K562 (cell line): ENCODE results near the gene DNAJB12. TPM values are rescaled to one million over a fixed set of nuclear protein-coding genes. Genes with fewer than 3 reads are reported as not detected.

ENCODE experiments used
- ARNT ChIP-seq, 2 experiments: fragments of 450-650 bp; IDR thresholded peaks; 2 replicates each; pipeline ENCODE4 v1.6.1; 2016; ENCODE audit warnings: mild to moderate bottlenecking in 1 of 2
- CREB3 ChIP-seq: fragments of 450-650 bp; conservative IDR thresholded peaks from 2 replicates; pipeline ENCODE4 v1.6.1; 2016; ENCODE audit warnings: missing genetic modification characterization, low read depth, mild to moderate bottlenecking, missing compliant biosample characterization, moderate library complexity
- E2F4 ChIP-seq: sonication (generic); formaldehyde crosslinking; IDR thresholded peaks from 2 replicates; pipeline ENCODE4 v1.8.0; 2022; ENCODE audit warnings: mild to moderate bottlenecking, low read depth, missing genetic modification reagents
- EP300 ChIP-seq: IDR thresholded peaks from 2 replicates; pipeline ENCODE4 v1.6.1; 2012; ENCODE audit warnings: low read length, improper control_type of control experiment
- EZH2 ChIP-seq: IDR thresholded peaks from 2 replicates; pipeline ENCODE4 v1.6.1; 2012; ENCODE audit warnings: low read depth, mild to moderate bottlenecking, inconsistent platforms, low read length, borderline replicate concordance
- HNRNPH1 ChIP-seq: fragments of 200-400 bp; formaldehyde crosslinking; optimal IDR thresholded peaks from 2 replicates; pipeline ENCODE3; 2017; ENCODE audit warnings: low read depth, mild to moderate bottlenecking, low read length, moderate library complexity
- KDM2B ChIP-seq: fragments of 250-450 bp; sonication (Bioruptor Pico); IDR thresholded peaks from 2 replicates; pipeline ENCODE4 v1.8.0; 2021; ENCODE audit warnings: mild to moderate bottlenecking, moderate library complexity
- MBD2 ChIP-seq: sonication (generic); IDR thresholded peaks from 2 replicates; pipeline ENCODE4 v1.6.1; 2016; ENCODE audit warnings: low read depth, borderline replicate concordance
- NONO ChIP-seq, 2 experiments: fragments of 200-400 bp in 1 of 2; fragments of 450-650 bp in 1 of 2; formaldehyde crosslinking in 1 of 2; IDR thresholded peaks; 2 replicates each; pipeline ENCODE4 v1.6.1; 2017; ENCODE audit warnings: low read depth in 2 of 2, mild to moderate bottlenecking in 2 of 2, moderate library complexity in 2 of 2, low read length in 1 of 2
- NR0B1 ChIP-seq: fragments of 450-650 bp; IDR thresholded peaks from one replicate; pipeline ENCODE4 v1.6.1; 2018; ENCODE audit warnings: mild to moderate bottlenecking, moderate library complexity; ENCODE audit not compliant: partially characterized antibody
- PKNOX1 ChIP-seq: fragments of 450-650 bp; IDR thresholded peaks from 2 replicates; pipeline ENCODE4 v1.6.1; 2016
- POLR2H ChIP-seq: IDR thresholded peaks from 2 replicates; pipeline ENCODE4 v1.6.1; 2016; ENCODE audit warnings: missing genetic modification characterization, low read depth, mild to moderate bottlenecking, control low read depth, missing compliant biosample characterization, moderate library complexity
- RAD21 ChIP-seq, 2 experiments: fragments of 250-450 bp in 1 of 2; fragments of 450-650 bp in 1 of 2; sonication (Bioruptor Pico) in 1 of 2; formaldehyde crosslinking in 1 of 2; IDR thresholded peaks in 1 of 2; conservative IDR thresholded peaks in 1 of 2; 2 replicates each; pipeline versions ENCODE4 v1.4.0 to v1.8.0; 2020 to 2022; ENCODE audit warnings: mild to moderate bottlenecking in 2 of 2, moderate library complexity in 1 of 2
- SMARCC2 ChIP-seq: fragments of 450-650 bp; IDR thresholded peaks from 2 replicates; pipeline ENCODE4 v1.6.1; 2017; ENCODE audit warnings: antibody characterized with exemption, moderate library complexity, mild to moderate bottlenecking, low read depth
- TEAD2 ChIP-seq: fragments of 450-650 bp; IDR thresholded peaks from 2 replicates; pipeline ENCODE4 v1.6.1; 2016; ENCODE audit warnings: missing genetic modification characterization, control low read depth, missing compliant biosample characterization
- ZBTB7A ChIP-seq: IDR thresholded peaks from 2 replicates; pipeline ENCODE4 v1.6.1; 2011; ENCODE audit warnings: low read depth, mild to moderate bottlenecking, low read length, moderate library complexity, borderline replicate concordance; ENCODE audit not compliant: control insufficient read depth
- ZNF589 ChIP-seq: fragments of 200-800 bp; sonication (Bioruptor generic); IDR thresholded peaks from 2 replicates; pipeline ENCODE4 v1.6.1; 2016; ENCODE audit warnings: low read depth, missing genetic modification characterization, missing compliant biosample characterization
- ZNF740 ChIP-seq, 3 experiments: fragments of 200-800 bp in 1 of 3; sonication (Bioruptor generic) in 1 of 3; sonication (generic) in 1 of 3; formaldehyde crosslinking in 1 of 3; IDR thresholded peaks; 2 replicates each; pipeline versions ENCODE4 v1.6.1 to v1.8.0; 2016 to 2022; ENCODE audit warnings: mild to moderate bottlenecking in 2 of 3, missing compliant biosample characterization in 2 of 3, missing genetic modification characterization in 2 of 3, missing genetic modification reagents in 1 of 3
- polyA plus RNA-seq, 8 experiments: library from polyadenylated mRNA; depleted of rRNA in 4 of 8; stranded (reverse) in 5 of 8; unstranded in 3 of 8; fragments of >200 nt; fragmentation: Nextera tagmentation in 2 of 8; fragmentation: Illumina TruSeq in 1 of 8; extraction: Ambion mirVana in 2 of 8; extraction: Trizol in 1 of 8; gene quantifications; 2 replicates each; pipeline versions ENCODE4 v1.2.1 to v1.2.3, GENCODE V29; 2011 to 2014; ENCODE audit warnings: inconsistent platforms in 1 of 8, missing spikeins in 1 of 8
- total RNA-seq, 7 experiments: library from RNA; depleted of rRNA in 6 of 7; stranded (reverse); fragments of >200 nt in 6 of 7; fragmentation: Illumina TruSeq in 2 of 7; extraction: Trizol in 2 of 7; gene quantifications; 2 replicates each; pipeline versions ENCODE4 v1.2.1 to v1.2.3, GENCODE V29; 2011 to 2021; ENCODE audit warnings: low replicate concordance in 1 of 7
- TF ChIP-seq, protein P1 (sequence below): fragments of 250-450 bp; sonication (Bioruptor Pico); IDR thresholded peaks from 2 replicates; pipeline ENCODE4 v1.5.0; 2021

DNAJB12 gene
- total and polyA plus RNA-seq, 9 of the 15 experiments (the other 6 are each of a cell fraction or from before 2014, with no cell fraction given), result 3.5 to 31.5 (median 20.3) TPM

GRCh38 chr10:72297805-72298591 is 56.7 kb downstream of the DNAJB12 start (continued):
- TF ChIP-seq ZBTB7A (peak; percentile 95), PKNOX1 (peak; percentile 71; the same call in 1 of the 2 replicates), ZNF740 (CRISPR knock-in tag; IDR thresholded peaks at IDR 0.05) (peak; percentile 100), ZNF740 (tag; IDR thresholded peaks at IDR 0.05) (peak in 1 of 2 experiments; percentile 96; a peak in 3 of 4 replicates), CREB3 (tag) (peak; percentile 97), EZH2 (no peak), ARNT (IDR thresholded peaks at IDR 0.05) (peak in 1 of 2 experiments; percentile 69; a peak in 2 of 4 replicates), E2F4 (CRISPR knock-in tag) (no peak), POLR2H (tag) (peak; percentile 92), EP300 (no peak), SMARCC2 (no peak; the same call in 1 of the 2 replicates), KDM2B (peak; percentile 56; the same call in 1 of the 2 replicates), RAD21 (CRISPR knock-in tag; conservative IDR thresholded peaks at IDR 0.05 in 1 of 2, IDR thresholded peaks at IDR 0.05 in 1 of 2) (peak in 1 of 2 experiments; percentile 43; a peak in 2 of 4 replicates), MBD2 (peak; percentile 91), ZNF589 (CRISPR knock-in tag) (peak; percentile 96), NONO (IDR thresholded peaks at IDR 0.05; ENCODE audit: low read depth in 2 of 2, low read length in 1 of 2) (no peak), HNRNPH1 (no peak), NR0B1 (no peak), TEAD2 (peak; percentile 91)
- TF ChIP-seq, protein P1, sequence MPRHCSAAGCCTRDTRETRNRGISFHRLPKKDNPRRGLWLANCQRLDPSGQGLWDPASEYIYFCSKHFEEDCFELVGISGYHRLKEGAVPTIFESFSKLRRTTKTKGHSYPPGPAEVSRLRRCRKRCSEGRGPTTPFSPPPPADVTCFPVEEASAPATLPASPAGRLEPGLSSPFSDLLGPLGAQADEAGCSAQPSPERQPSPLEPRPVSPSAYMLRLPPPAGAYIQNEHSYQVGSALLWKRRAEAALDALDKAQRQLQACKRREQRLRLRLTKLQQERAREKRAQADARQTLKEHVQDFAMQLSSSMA (CRISPR knock-in tag), result peak; percentile 31; the same call in 1 of the 2 replicates
